ENCODE results near the gene PDXK.

The PDXK gene

GRCh38 chr21:43751955-43752591 is 33.1 kb downstream of the PDXK start:
- TF ChIP-seq POLR2A (IDR thresholded peaks at IDR 0.05; ENCODE audit: low read length) (no peak), GATA1 (IDR thresholded peaks at IDR 0.05; ENCODE audit: low read depth, low read length) (no peak)
- DNase-seq: no peak

- TF ChIP-seq GATA1 (IDR thresholded peaks at IDR 0.05; ENCODE audit: low read depth, low read length): no peak
- TF ChIP-seq POLR2A (IDR thresholded peaks at IDR 0.05; ENCODE audit: low read length): no peak
- DNase-seq: no peak
These were observed 34.0 kb downstream of the PDXK start for GRCh38 chr21:43752758-43753438.

GRCh38 chr21:43753439-43753799 is 34.5 kb downstream of the PDXK start:
- TF ChIP-seq GATA1 (IDR thresholded peaks at IDR 0.05; ENCODE audit: low read depth, low read length) (no peak), POLR2A (IDR thresholded peaks at IDR 0.05; ENCODE audit: low read length) (no peak)
- DNase-seq: no peak

GRCh38 chr21:43754948-43755781 is 36.2 kb downstream of the PDXK start:
- no peak for TF ChIP-seq POLR2A (IDR thresholded peaks at IDR 0.05; ENCODE audit: low read length)
- TF ChIP-seq GATA1 (IDR thresholded peaks at IDR 0.05; ENCODE audit: low read depth, low read length): no peak
- no peak for DNase-seq

- DNase-seq: no peak
- TF ChIP-seq POLR2A (IDR thresholded peaks at IDR 0.05; ENCODE audit: low read length): no peak
- no peak for TF ChIP-seq GATA1 (IDR thresholded peaks at IDR 0.05; ENCODE audit: low read depth, low read length)
These were observed 37.1 kb downstream of the PDXK start for GRCh38 chr21:43755820-43756594.

- TF ChIP-seq GATA1 (IDR thresholded peaks at IDR 0.05; ENCODE audit: low read depth, low read length): no peak
- no peak for TF ChIP-seq POLR2A (IDR thresholded peaks at IDR 0.05; ENCODE audit: low read length)
- DNase-seq: no peak
These were observed 38.7 kb downstream of the PDXK start for GRCh38 chr21:43757601-43758000.

GRCh38 chr21:43758111-43758641 is 39.2 kb downstream of the PDXK start:
- DNase-seq: no peak

GRCh38 chr21:43758811-43759210 is 39.9 kb downstream of the PDXK start:
- no peak for DNase-seq
- TF ChIP-seq GATA1 (IDR thresholded peaks at IDR 0.05; ENCODE audit: low read depth, low read length) (no peak), POLR2A (IDR thresholded peaks at IDR 0.05; ENCODE audit: low read length) (no peak)

More at GRCh38 chr21:43758111-43758641, 39.2 kb downstream of the PDXK start:
- no peak for TF ChIP-seq POLR2A (IDR thresholded peaks at IDR 0.05; ENCODE audit: low read length)
- TF ChIP-seq GATA1 (IDR thresholded peaks at IDR 0.05; ENCODE audit: low read depth, low read length): no peak

GRCh38 chr21:43759651-43760050 is 40.7 kb downstream of the PDXK start:
- TF ChIP-seq GATA1 (IDR thresholded peaks at IDR 0.05; ENCODE audit: low read depth, low read length): no peak
- DNase-seq: no peak

- TF ChIP-seq POLR2A (IDR thresholded peaks at IDR 0.05; ENCODE audit: low read length) (no peak), GATA1 (IDR thresholded peaks at IDR 0.05; ENCODE audit: low read depth, low read length) (no peak)
- DNase-seq: no peak
These were observed 41.5 kb downstream of the PDXK start for GRCh38 chr21:43760391-43760958.

GRCh38 chr21:43761886-43762285 is 43.0 kb downstream of the PDXK start:
- DNase-seq: no peak
- no peak for TF ChIP-seq GATA1 (IDR thresholded peaks at IDR 0.05; ENCODE audit: low read depth, low read length)
- no peak for TF ChIP-seq POLR2A (IDR thresholded peaks at IDR 0.05; ENCODE audit: low read length)

- no peak for DNase-seq
These were observed 43.6 kb downstream of the PDXK start for GRCh38 chr21:43762303-43763128.

More at GRCh38 chr21:43762303-43763128, 43.6 kb downstream of the PDXK start:
- no peak for TF ChIP-seq GATA1 (IDR thresholded peaks at IDR 0.05; ENCODE audit: low read depth, low read length)
- no peak for TF ChIP-seq POLR2A (IDR thresholded peaks at IDR 0.05; ENCODE audit: low read length)

Measured in erythroblast (primary cell).